Lower leg skin (tissue), 3 donors: Measurements from ENCODE around the gene MLLT11.

Source experiments
- CTCF ChIP-seq, 3 donors: fragments of 450-650 bp; IDR thresholded peaks; one replicate each; pipeline ENCODE4 v1.5.1; 2016; ENCODE audit warnings: antibody characterized with exemption in 3 of 3, mild to moderate bottlenecking in 3 of 3, moderate library complexity in 2 of 3
- POLR2A ChIP-seq, 2 donors: fragments of 450-650 bp; IDR thresholded peaks; one replicate each; pipeline ENCODE4 v1.6.1; 2016 to 2017; ENCODE audit warnings: antibody characterized with exemption in 2 of 2, mild to moderate bottlenecking in 1 of 2, moderate library complexity in 1 of 2

GRCh38 chr1:151039521-151039920, 20.7 kb upstream of the MLLT11 start:
- TF ChIP-seq CTCF (IDR thresholded peaks at IDR 0.05) (no peak), POLR2A (IDR thresholded peaks at IDR 0.05) (no peak)
